Endothelial cell of umbilical vein (primary cell): Measurements from ENCODE around the gene SURF6. TPM values are rescaled to one million over a fixed set of nuclear protein-coding genes. Genes with fewer than 3 reads are reported as not detected.

Experiments
- BruUV-seq: library from RNA; stranded (reverse); fragments of 400-500 nt; replicated peaks from 2 replicates; lab custom pipeline; 2021; lab: Mats Ljungman, UMichigan
- CTCF ChIA-PET: fragments of 300-600, 350-600 bp; sonication (Branson Sonifier 250); formaldehyde crosslinking; loops from one replicate; lab custom pipeline; 2021; ENCODE audit warnings: antibody characterized with exemption, inconsistent platforms; lab: Charles Lee
- POLR2A ChIA-PET: fragments of 300-600, 350-600 bp; sonication (Branson Sonifier 250); formaldehyde crosslinking; loops from one replicate; lab custom pipeline; 2021; ENCODE audit warnings: antibody characterized with exemption, inconsistent platforms; lab: Charles Lee
- DNase-seq: peaks from one replicate; pipeline ENCODE4 v3.0.0-alpha.2; 2011; ENCODE audit warnings: low read depth, low spot score
- FAIRE-seq: peaks from 2 replicates; lab custom pipeline; 2011; peaks lifted over from hg19 to GRCh38; lab: Jason Lieb, UNC
- H2AFZ ChIP-seq: 2 replicates; pipeline ENCODE4 v1.6.0; 2012; ENCODE audit warnings: low read depth, low read length, control low read depth, inconsistent platforms
- H3K27ac ChIP-seq: 2 replicates; pipeline ENCODE4 v1.5.1; 2011; ENCODE audit warnings: low read depth, mild to moderate bottlenecking, control low read depth, low read length, moderate library complexity; ENCODE audit not compliant: insufficient read depth
- H3K27me3 ChIP-seq, 2 experiments: 2 replicates each; pipeline versions ENCODE4 v1.6.0 to v1.6.1; 2011; ENCODE audit warnings: low read length in 2 of 2, mixed read lengths in 1 of 2; ENCODE audit not compliant: control insufficient read depth in 2 of 2, insufficient read depth in 2 of 2
- H3K36me3 ChIP-seq, 2 experiments: 2 replicates in 1 of 2; 3 replicates in 1 of 2; pipeline ENCODE4 v1.5.1; 2011; ENCODE audit warnings: low read length in 2 of 2, mild to moderate bottlenecking in 1 of 2, moderate library complexity in 1 of 2; ENCODE audit not compliant: control insufficient read depth in 2 of 2, insufficient read depth in 2 of 2; ENCODE audit errors: extremely low read depth in 1 of 2
- H3K4me1 ChIP-seq: 3 replicates; pipeline ENCODE4 v1.5.1; 2011; ENCODE audit warnings: mild to moderate bottlenecking, low read length; ENCODE audit not compliant: control insufficient read depth, insufficient read depth; ENCODE audit errors: extremely low read depth
- H3K4me2 ChIP-seq: 2 replicates; pipeline ENCODE4 v1.6.1; 2011; ENCODE audit warnings: low read length, control low read depth, mixed read lengths; ENCODE audit not compliant: insufficient read depth
- H3K4me3 ChIP-seq, 3 experiments: fragments of 200-600 bp in 1 of 3; sonication (generic), shearing (Covaris generic) in 1 of 3; replicated peaks in 1 of 3; 2 replicates each; pipeline ENCODE4 v1.5.1; 2011 to 2016; ENCODE audit warnings: control low read depth in 3 of 3, low read length in 3 of 3, mild to moderate bottlenecking in 2 of 3, inconsistent platforms in 1 of 3, low read depth in 1 of 3, moderate library complexity in 1 of 3; ENCODE audit not compliant: insufficient read depth in 1 of 3
- H3K79me2 ChIP-seq: 2 replicates; pipeline ENCODE4 v1.6.0; 2012; ENCODE audit warnings: low read length, inconsistent platforms; ENCODE audit not compliant: control insufficient read depth, insufficient read depth
- H3K9ac ChIP-seq: replicated peaks from 2 replicates; pipeline ENCODE3; 2011; ENCODE audit warnings: low read length, control low read depth; ENCODE audit not compliant: insufficient read depth; ENCODE audit errors: extremely low read depth
- H3K9me1 ChIP-seq: replicated peaks from 3 replicates; pipeline ENCODE4 v1.6.0; 2011; ENCODE audit warnings: mild to moderate bottlenecking, low read length; ENCODE audit not compliant: control insufficient read depth, insufficient read depth; ENCODE audit errors: extremely low read depth
- H3K9me3 ChIP-seq: replicated peaks from 2 replicates; pipeline ENCODE4 v1.5.1; 2012; ENCODE audit warnings: low read length, inconsistent platforms; ENCODE audit not compliant: control insufficient read depth, insufficient read depth
- H4K20me1 ChIP-seq: replicated peaks from 2 replicates; pipeline ENCODE3; 2011; ENCODE audit warnings: mild to moderate bottlenecking, low read length; ENCODE audit not compliant: control insufficient read depth, insufficient read depth; ENCODE audit errors: extremely low read depth
- CTCF ChIP-seq, 2 donors: IDR thresholded peaks; 1 replicate in 1 of 2; 2 replicates in 1 of 2; pipeline ENCODE4 v1.5.1; 2011; ENCODE audit warnings: low read length in 2 of 2, mild to moderate bottlenecking in 2 of 2, moderate library complexity in 2 of 2, control low read depth in 1 of 2, inconsistent platforms in 1 of 2, low read depth in 1 of 2; ENCODE audit not compliant: insufficient read depth in 1 of 2; ENCODE audit errors: extremely low read depth in 1 of 2
- EZH2 ChIP-seq: IDR thresholded peaks from 2 replicates; pipeline ENCODE4 v1.6.1; 2012; ENCODE audit warnings: borderline replicate concordance, low read depth, mild to moderate bottlenecking, moderate library complexity, low read length, inconsistent platforms; ENCODE audit not compliant: severe bottlenecking
- FOS ChIP-seq: IDR thresholded peaks from 2 replicates; pipeline ENCODE4 v1.6.1; 2011; ENCODE audit warnings: mild to moderate bottlenecking, low read length, moderate library complexity, borderline replicate concordance; ENCODE audit not compliant: insufficient read depth
- JUN ChIP-seq: IDR thresholded peaks from 2 replicates; pipeline ENCODE4 v1.6.1; 2011; ENCODE audit warnings: borderline replicate concordance, low read depth; ENCODE audit not compliant: insufficient read length, insufficient read depth
- MAX ChIP-seq: IDR thresholded peaks from 2 replicates; pipeline ENCODE4 v1.6.1; 2011; ENCODE audit not compliant: insufficient read depth, insufficient read length
- MYC ChIP-seq: IDR thresholded peaks from one replicate; pipeline ENCODE4 v1.6.1; 2011; ENCODE audit warnings: mild to moderate bottlenecking, low read depth, low read length
- POLR2A ChIP-seq: IDR thresholded peaks from 2 replicates; pipeline ENCODE4 v1.6.1; 2012; ENCODE audit warnings: low read depth, mild to moderate bottlenecking, control low read depth, low read length
- POLR2AphosphoS5 ChIP-seq: IDR thresholded peaks from 2 replicates; pipeline ENCODE4 v1.6.1; 2012; ENCODE audit warnings: low read depth, mild to moderate bottlenecking, control low read depth, low read length, moderate library complexity; ENCODE audit not compliant: insufficient read depth
- dilution Hi-C: fragments of 300-500 bp; cut with MboI; formaldehyde crosslinking; loops from one replicate; pipeline ENCODE4 v1.15.0; 2019; ENCODE audit warnings: low sequenced_read_pairs; ENCODE audit not compliant: extremely low pct_ligation_motif_present
- intact Hi-C: fragments of 100-400 bp; cut with micrococcal nuclease; formaldehyde crosslinking; loops from one replicate; pipeline ENCODE4 v1.10.0; 2022
- polyA plus RNA-seq, 4 experiments: library from polyadenylated mRNA; depleted of rRNA in 3 of 4; stranded (reverse) in 3 of 4; unstranded in 1 of 4; fragments of >200 nt; gene quantifications; 2 replicates each; pipeline versions ENCODE4 v1.2.1 to v1.2.3, GENCODE V29; 2011 to 2012; ENCODE audit warnings: missing spikeins in 1 of 4
- total RNA-seq: library from RNA; stranded (reverse); gene quantifications from 2 replicates; pipeline ENCODE4 v1.2.3, GENCODE V29; 2021

SURF6 gene
- total and polyA plus RNA-seq, 2 donors (not counting 3 experiments of a cell fraction or from before 2014, with no cell fraction given): 4.9 to 16.0 TPM

- H3K27ac ChIP-seq: no peak overlapping the region
- no peaks in the 10 kb centered on the region for H4K20me1 ChIP-seq
- H3K9me3 ChIP-seq: no peaks in the 10 kb centered on the region
- TF ChIP-seq CTCF (IDR thresholded peaks at IDR 0.05; ENCODE audit: extremely low read depth in 1 of 2, insufficient read depth in 1 of 2, low read depth in 1 of 2, low read length in 2 of 2) (no peak), EZH2 (no peak), JUN (no peak), POLR2AphosphoS5 (no peak), MAX (no peak), MYC (no peak), POLR2A (no peak), FOS (no peak)
- DNase-seq (no peak), FAIRE-seq (no peak)
- no peak overlapping the region for H3K9ac ChIP-seq
- peaks cover 25 to 64% of the 10 kb centered on the region in 2 experiments for H3K36me3 ChIP-seq
- POLR2A ChIA-PET: no interaction called here
- H2AFZ ChIP-seq: no peak overlapping the region
- no peaks in the 10 kb centered on the region for H3K27me3 ChIP-seq
- no peak overlapping the region for H3K4me2 ChIP-seq
- H3K4me3 ChIP-seq: no peak overlapping the region
- H3K9me1 ChIP-seq: no peaks in the 10 kb centered on the region
- no TSS peak for BruUV-seq
- CTCF ChIA-PET: no interaction called here
- dilution Hi-C loops: no loop called here
- H3K79me2 ChIP-seq: peaks cover 75% of the 10 kb centered on the region
- intact Hi-C loops: no loop called here
- peaks cover 15% of the 10 kb centered on the region for H3K4me1 ChIP-seq
Observed at GRCh38 chr9:133367221-133367620, 31.2 kb upstream of the SURF6 start.
